Stomach (tissue), 9 donors: ENCODE data around the gene ASIP. TPM values are rescaled to one million over a fixed set of nuclear protein-coding genes. Genes with fewer than 3 reads are reported as not detected.
"Not testable (repeated sequence)": the region's sequence is repeated elsewhere in the genome, so short reads cannot be mapped to it uniquely, and the experiment has no call there.

ENCODE experiments used
- DNase-seq, 2 donors: peaks; one replicate each; pipeline versions ENCODE4 v3.0.0 to v3.0.0-alpha.2; 2013 to 2019
- H3K27ac ChIP-seq, 5 donors: fragments of 200-600 bp in 4 of 5; sonication (generic) in 4 of 5; one replicate each; pipeline ENCODE4 v1.5.1; 2013 to 2019; ENCODE audit warnings: mild to moderate bottlenecking in 1 of 5, moderate library complexity in 1 of 5
- H3K27me3 ChIP-seq, 3 donors: fragments of 200-600 bp; sonication (generic); one replicate each; pipeline ENCODE4 v1.5.1; 2017 to 2019; ENCODE audit warnings: mixed run types in 1 of 3
- H3K36me3 ChIP-seq, 4 donors: fragments of 200-600 bp; sonication (generic); 1 replicate in 3 of 4; 2 replicates in 1 of 4; pipeline ENCODE4 v1.5.1; 2016 to 2019
- H3K4me1 ChIP-seq, 4 donors: fragments of 200-600 bp; sonication (generic); one replicate each; pipeline ENCODE4 v1.5.1; 2016 to 2019
- H3K4me3 ChIP-seq, 4 donors: fragments of 200-600 bp; sonication (generic) in 3 of 4; one replicate each; pipeline ENCODE4 v1.5.1; 2016 to 2019; ENCODE audit warnings: mild to moderate bottlenecking in 1 of 4
- H3K9me3 ChIP-seq, 4 donors: fragments of 200-600 bp; sonication (generic); one replicate each; pipeline ENCODE4 v1.5.1; 2016 to 2019
- EP300 ChIP-seq: sonication (generic); formaldehyde crosslinking; IDR thresholded peaks from one replicate; pipeline ENCODE4 v1.6.1; 2017; ENCODE audit warnings: antibody characterized with exemption
- POLR2A ChIP-seq, 4 donors: fragments of 450-650 bp; IDR thresholded peaks; one replicate each; pipeline ENCODE4 v1.6.1; 2016; ENCODE audit warnings: antibody characterized with exemption in 4 of 4, control low read depth in 2 of 4, mild to moderate bottlenecking in 1 of 4, moderate library complexity in 1 of 4
- POLR2AphosphoS5 ChIP-seq, 3 donors: sonication (generic); formaldehyde crosslinking; IDR thresholded peaks; one replicate each; pipeline ENCODE4 v1.6.1; 2016; ENCODE audit warnings: antibody characterized with exemption in 3 of 3
- WGBS, 5 donors: extraction: QIAGEN DNeasy Blood & Tissue Kit in 3 of 5; methylation state at CpG; one replicate each; pipeline versions ENCODE4 v1.1.5 to v1.1.7; 2013 to 2018; 5-methylcytosine and 5-hydroxymethylcytosine counted together
- intact Hi-C: fragments of 100-400 bp; cut with DNase I; formaldehyde crosslinking; loops from one replicate; pipeline ENCODE4 v1.15.1; 2023; ENCODE audit warnings: low total_unique reads
- polyA plus RNA-seq, 3 donors: library from polyadenylated mRNA; stranded (reverse); fragments of 200-250 nt; gene quantifications; one replicate each; pipeline ENCODE4 v1.2.3, GENCODE V29; 2013
- total RNA-seq, 5 donors: library from RNA; depleted of rRNA; stranded (reverse); fragments of >200 nt; gene quantifications; one replicate each; pipeline versions ENCODE4 v1.1.0 to v1.2.3, GENCODE V29; 2014 to 2016
- TF ChIP-seq, protein P1 (sequence below), 7 experiments: fragments of 450-650 bp in 4 of 7; fragments of 200-600 bp in 3 of 7; sonication (generic) in 3 of 7; IDR thresholded peaks; one replicate each; pipeline ENCODE4 v1.5.1; 2016 to 2019; ENCODE audit warnings: antibody characterized with exemption in 7 of 7, control low read depth in 2 of 7, mild to moderate bottlenecking in 1 of 7
- donor health status: healthy with polysubstance abuse.
- donor health status: Bipolar disorder and iron deficiency.
- donor health status: healthy.

The ASIP gene
- total and polyA plus RNA-seq, 8 donors, result 0.35 to 1.1 TPM; not detected in 6

DNA sequence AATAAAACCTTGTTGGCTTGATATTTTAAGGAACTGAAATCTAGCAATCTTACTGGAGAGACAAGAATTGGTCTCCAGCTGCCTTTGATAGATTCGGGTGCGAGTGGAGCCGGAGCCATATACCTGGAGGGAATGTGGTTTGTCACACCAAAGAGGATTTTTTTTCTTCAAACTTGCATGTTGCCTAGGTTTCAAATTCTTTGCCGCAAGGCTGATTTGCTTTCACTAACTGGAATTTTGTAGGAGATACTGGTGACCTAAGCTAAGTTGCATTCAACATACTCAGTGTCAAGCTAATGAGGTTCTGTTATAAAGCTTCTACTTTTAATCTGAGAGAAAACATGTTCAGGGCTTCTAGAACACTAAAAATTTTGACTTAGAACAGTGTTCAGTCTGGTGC lies 39.7 kb upstream of the ASIP start:
- Histone ChIP-seq H3K4me1 (no peaks in the 10 kb centered on the region), H3K27me3 (peaks cover 0 to 9% (median 0%) of the 10 kb centered on the region in 3 donors), H3K9me3 (no peaks in the 10 kb centered on the region), H3K27ac (no peak overlapping the region), H3K36me3 (no peaks in the 10 kb centered on the region), H3K4me3 (no peak overlapping the region)
- no peak for DNase-seq
- intact Hi-C loops, result no loop called here
- TF ChIP-seq POLR2AphosphoS5 (IDR thresholded peaks at IDR 0.05) (no peak), POLR2A (IDR thresholded peaks at IDR 0.05) (no peak), EP300 (no peak)
- TF ChIP-seq, protein P1, sequence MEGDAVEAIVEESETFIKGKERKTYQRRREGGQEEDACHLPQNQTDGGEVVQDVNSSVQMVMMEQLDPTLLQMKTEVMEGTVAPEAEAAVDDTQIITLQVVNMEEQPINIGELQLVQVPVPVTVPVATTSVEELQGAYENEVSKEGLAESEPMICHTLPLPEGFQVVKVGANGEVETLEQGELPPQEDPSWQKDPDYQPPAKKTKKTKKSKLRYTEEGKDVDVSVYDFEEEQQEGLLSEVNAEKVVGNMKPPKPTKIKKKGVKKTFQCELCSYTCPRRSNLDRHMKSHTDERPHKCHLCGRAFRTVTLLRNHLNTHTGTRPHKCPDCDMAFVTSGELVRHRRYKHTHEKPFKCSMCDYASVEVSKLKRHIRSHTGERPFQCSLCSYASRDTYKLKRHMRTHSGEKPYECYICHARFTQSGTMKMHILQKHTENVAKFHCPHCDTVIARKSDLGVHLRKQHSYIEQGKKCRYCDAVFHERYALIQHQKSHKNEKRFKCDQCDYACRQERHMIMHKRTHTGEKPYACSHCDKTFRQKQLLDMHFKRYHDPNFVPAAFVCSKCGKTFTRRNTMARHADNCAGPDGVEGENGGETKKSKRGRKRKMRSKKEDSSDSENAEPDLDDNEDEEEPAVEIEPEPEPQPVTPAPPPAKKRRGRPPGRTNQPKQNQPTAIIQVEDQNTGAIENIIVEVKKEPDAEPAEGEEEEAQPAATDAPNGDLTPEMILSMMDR (IDR thresholded peaks at IDR 0.05), result no peak
- 52 to 72% (median 62%) methylated on average over 4 of the region's 4 CpGs for WGBS, 5 donors

DNA sequence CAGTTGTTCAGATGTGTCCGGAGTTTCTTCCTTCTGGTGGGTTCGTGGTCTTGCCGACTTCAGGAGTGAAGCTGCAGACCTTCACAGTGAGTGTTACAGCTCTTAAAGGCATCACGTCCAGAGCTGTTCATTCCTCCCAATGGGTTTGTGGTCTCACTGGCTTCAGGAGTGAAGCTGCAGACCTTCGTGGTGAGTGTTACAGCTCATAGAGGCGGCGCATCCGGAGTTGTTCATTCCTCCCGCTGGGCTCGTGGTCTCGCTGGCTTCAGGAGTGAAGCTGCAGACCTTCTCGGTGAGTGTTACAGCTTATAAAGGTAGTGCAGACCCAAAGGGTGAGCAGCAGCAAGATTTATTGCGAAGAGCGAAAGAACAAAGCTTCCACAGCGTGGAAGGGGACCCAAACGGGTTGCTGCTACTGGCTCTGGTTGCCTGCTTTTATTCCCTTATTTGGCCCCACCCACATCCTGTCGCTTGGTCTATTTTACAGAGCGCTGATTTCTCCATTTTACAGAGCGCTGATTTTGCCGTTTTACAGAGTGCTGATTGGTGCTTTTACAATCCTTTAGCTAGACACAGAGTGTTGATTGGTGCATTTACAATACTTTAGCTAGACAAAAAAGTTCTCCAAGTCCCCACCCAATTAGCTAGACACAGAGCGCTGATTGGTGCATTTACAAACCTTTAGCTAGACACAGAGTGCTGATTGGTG lies 35.9 kb upstream of the ASIP start:
- intact Hi-C loops, DNase-seq, H3K27me3 ChIP-seq, H3K36me3 ChIP-seq, H3K4me1 ChIP-seq, H3K9me3 ChIP-seq, H3K27ac ChIP-seq, H3K4me3 ChIP-seq: not testable (repeated sequence)
- 77 to 84% (median 83%) methylated on average over 21 of the region's 21 CpGs for WGBS, 5 donors

DNA sequence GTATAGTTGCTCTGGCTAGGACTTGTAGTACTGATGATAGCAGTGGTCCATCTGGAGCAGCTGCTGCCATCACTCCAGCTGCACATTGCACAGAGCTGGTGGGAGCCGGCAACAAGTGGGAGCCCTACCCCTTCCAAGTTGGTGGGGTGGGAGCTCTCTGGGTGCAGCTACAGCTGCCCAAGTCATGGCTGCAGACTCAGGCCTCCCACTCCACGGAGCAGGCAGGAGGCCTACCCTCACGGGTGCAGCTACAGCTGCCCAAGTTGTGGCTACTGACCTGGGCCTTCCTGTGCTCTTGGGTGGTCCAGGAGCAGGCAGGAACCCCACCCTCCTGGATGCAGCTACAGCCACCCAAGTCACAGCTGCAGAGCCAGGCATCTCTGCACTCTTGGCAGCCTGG lies 32.1 kb upstream of the ASIP start:
- no peak overlapping the region for H3K27ac ChIP-seq
- no peaks in the 10 kb centered on the region for H3K36me3 ChIP-seq
- WGBS, 5 donors, result 68 to 100% (median 73%) methylated on average over 1 to 3 of the region's 3 CpGs
- peaks cover 0 to 5% (median 0%) of the 10 kb centered on the region in 3 donors for H3K27me3 ChIP-seq
- no peaks in the 10 kb centered on the region for H3K4me1 ChIP-seq
- no peak overlapping the region for H3K4me3 ChIP-seq
- H3K9me3 ChIP-seq, result peaks cover 0 to 17% (median 0%) of the 10 kb centered on the region in 4 donors
- TF ChIP-seq POLR2A (IDR thresholded peaks at IDR 0.05) (no peak), EP300 (no peak), POLR2AphosphoS5 (IDR thresholded peaks at IDR 0.05) (no peak)
- TF ChIP-seq, protein P1 (IDR thresholded peaks at IDR 0.05), result no peak
- no peak for DNase-seq
- intact Hi-C loops, result no loop called here

DNA sequence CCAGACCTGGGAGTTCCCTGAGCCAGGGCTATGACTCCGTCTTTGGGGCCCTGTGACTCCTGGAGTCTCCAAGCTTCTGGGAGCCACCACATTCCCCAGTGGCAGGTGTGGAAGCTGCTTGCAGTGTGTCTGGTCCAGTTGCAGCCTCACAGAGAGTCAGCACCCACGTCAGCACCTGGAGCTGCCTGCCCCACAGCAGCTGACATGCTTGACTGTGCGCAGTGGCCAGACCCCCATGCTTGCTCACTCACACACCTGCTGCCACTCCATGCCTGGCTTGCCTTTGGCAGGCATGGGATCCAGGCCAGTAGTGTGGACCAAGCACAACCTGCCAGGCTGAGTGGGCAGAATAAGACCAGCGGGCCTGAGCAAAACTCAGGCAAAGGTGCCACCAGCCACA lies 31.0 kb upstream of the ASIP start:
- TF ChIP-seq POLR2A (IDR thresholded peaks at IDR 0.05) (no peak), POLR2AphosphoS5 (IDR thresholded peaks at IDR 0.05) (no peak), EP300 (no peak)
- TF ChIP-seq, protein P1 (IDR thresholded peaks at IDR 0.05), result no peak
- Histone ChIP-seq H3K36me3 (no peaks in the 10 kb centered on the region), H3K9me3 (peaks cover 0 to 17% (median 0%) of the 10 kb centered on the region in 4 donors), H3K27ac (no peak overlapping the region), H3K4me3 (no peak overlapping the region), H3K4me1 (peaks cover 0 to 1% (median under 1%) of the 10 kb centered on the region in 4 donors), H3K27me3 (peaks cover 0 to 5% (median 0%) of the 10 kb centered on the region in 3 donors)
- DNase-seq, result no peak
- intact Hi-C loops, result no loop called here
- WGBS, 5 donors, result 74 to 98% (median 91%) methylated on average over 2 to 4 of the region's 4 CpGs

DNA sequence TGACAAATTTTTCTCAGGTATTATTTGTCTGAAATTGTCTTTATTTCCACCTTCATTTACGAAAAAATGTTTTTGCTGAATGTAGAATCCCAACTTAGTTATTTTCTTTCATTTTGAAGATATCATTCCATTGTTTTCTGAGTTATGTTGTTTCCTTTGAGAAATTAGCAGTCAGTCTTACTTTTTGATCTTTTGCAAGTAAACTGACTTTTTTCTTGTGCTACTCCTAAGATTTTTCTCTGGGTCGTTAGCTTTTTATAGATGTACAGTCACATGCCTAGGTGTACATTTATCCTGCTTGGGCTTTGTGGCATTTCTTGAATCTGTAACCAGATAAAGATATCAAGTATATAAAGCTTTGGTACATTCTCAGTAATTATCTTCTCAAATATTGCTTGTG lies 29.6 kb upstream of the ASIP start:
- TF ChIP-seq EP300 (no peak), POLR2A (IDR thresholded peaks at IDR 0.05) (no peak), POLR2AphosphoS5 (IDR thresholded peaks at IDR 0.05) (no peak)
- TF ChIP-seq, protein P1 (IDR thresholded peaks at IDR 0.05), result no peak
- Histone ChIP-seq H3K36me3 (no peaks in the 10 kb centered on the region), H3K27me3 (peaks cover 0 to 5% (median 0%) of the 10 kb centered on the region in 3 donors), H3K4me3 (no peak overlapping the region), H3K9me3 (peaks cover 0 to 17% (median 0%) of the 10 kb centered on the region in 4 donors), H3K4me1 (peaks cover 0 to 15% (median 12%) of the 10 kb centered on the region in 4 donors), H3K27ac (no peak overlapping the region)
- no peak for DNase-seq
- WGBS, 5 donors, result 66 to 81% (median 77%) methylated on average over 2 of the region's 2 CpGs
- intact Hi-C loops, result no loop called here
